Kidney glomerular epithelial cell (primary cell): Measurements from ENCODE around the gene DHRS4.
"Not testable (repeated sequence)": the region's sequence is repeated elsewhere in the genome, so short reads cannot be mapped to it uniquely, and the experiment has no call there.

ENCODE experiments used
- DNase-seq: peaks from one replicate; lab custom pipeline; 2025; lab: John Stamatoyannopoulos, UW

The DHRS4 gene

GRCh38 chr14:23984891-23985602 is 31.5 kb downstream of the DHRS4 start:
- no peak for DNase-seq

GRCh38 chr14:23988223-23988606 is 34.6 kb downstream of the DHRS4 start:
- DNase-seq, result not testable (repeated sequence)

GRCh38 chr14:23988607-23989363 is 35.2 kb downstream of the DHRS4 start, which contains the start of gene DHRS4L2:
Gene DHRS4L2, plus strand, starts transcription at chr14:23988929. Its CDS starts 19 bp downstream, at chr14:23988948.
- DNase-seq, result peak; percentile 45

- not testable (repeated sequence) for DNase-seq
Observed at GRCh38 chr14:23989734-23990445, 36.3 kb downstream of the DHRS4 start.

- DNase-seq, result not testable (repeated sequence)
Observed at GRCh38 chr14:23990961-23991360, 37.4 kb downstream of the DHRS4 start.

GRCh38 chr14:23993042-23993441 is 39.5 kb downstream of the DHRS4 start:
- not testable (repeated sequence) for DNase-seq

- not testable (repeated sequence) for DNase-seq
Observed at GRCh38 chr14:23996009-23996408, 42.4 kb downstream of the DHRS4 start.

- not testable (repeated sequence) for DNase-seq
Observed at GRCh38 chr14:23996825-23997224, 43.3 kb downstream of the DHRS4 start.

- not testable (repeated sequence) for DNase-seq
Observed at GRCh38 chr14:23999640-24000039, 46.1 kb downstream of the DHRS4 start.

- DNase-seq, result not testable (repeated sequence)
Observed at GRCh38 chr14:24001078-24001477, 47.5 kb downstream of the DHRS4 start.

GRCh38 chr14:24001679-24002078 is 48.1 kb downstream of the DHRS4 start:
- not testable (repeated sequence) for DNase-seq

- DNase-seq, result not testable (repeated sequence)
Observed at GRCh38 chr14:24006471-24006816, 52.9 kb downstream of the DHRS4 start.

GRCh38 chr14:24006817-24007652 is 53.5 kb downstream of the DHRS4 start:
- DNase-seq, result not testable (repeated sequence)

GRCh38 chr14:24011051-24011450 is 57.5 kb downstream of the DHRS4 start:
- DNase-seq, result no peak

GRCh38 chr14:24012726-24013273 is 59.2 kb downstream of the DHRS4 start:
- not testable (repeated sequence) for DNase-seq

GRCh38 chr14:24013654-24014514 is 60.3 kb downstream of the DHRS4 start:
- DNase-seq, result peak; percentile 43

GRCh38 chr14:24015745-24016144 is 62.2 kb downstream of the DHRS4 start:
- not testable (repeated sequence) for DNase-seq
